Measurements from ENCODE around the gene CELA2B.
A peak's percentile ranks its signal among the peaks of the same experiment; 100 is the strongest.

GRCh38 chr1:15525050-15526020 lies 49.4 kb downstream of the CELA2B start:
- no peak for TF ChIP-seq CTCF (IDR thresholded peaks at IDR 0.05)
- peak in 1 of 2 donors; percentile 29 for TF ChIP-seq POLR2A (IDR thresholded peaks at IDR 0.05)
